GM19467 (cell line): ENCODE results near the gene IFNG.

Source experiments
- ATAC-seq: cut with Tn5 transposase; IDR thresholded peaks from one replicate; pipeline ENCODE4 v1.9.1; 2021; ENCODE audit warnings: mild to moderate bottlenecking, moderate library complexity; ENCODE audit not compliant: unreplicated experiment

The IFNG gene

DNA sequence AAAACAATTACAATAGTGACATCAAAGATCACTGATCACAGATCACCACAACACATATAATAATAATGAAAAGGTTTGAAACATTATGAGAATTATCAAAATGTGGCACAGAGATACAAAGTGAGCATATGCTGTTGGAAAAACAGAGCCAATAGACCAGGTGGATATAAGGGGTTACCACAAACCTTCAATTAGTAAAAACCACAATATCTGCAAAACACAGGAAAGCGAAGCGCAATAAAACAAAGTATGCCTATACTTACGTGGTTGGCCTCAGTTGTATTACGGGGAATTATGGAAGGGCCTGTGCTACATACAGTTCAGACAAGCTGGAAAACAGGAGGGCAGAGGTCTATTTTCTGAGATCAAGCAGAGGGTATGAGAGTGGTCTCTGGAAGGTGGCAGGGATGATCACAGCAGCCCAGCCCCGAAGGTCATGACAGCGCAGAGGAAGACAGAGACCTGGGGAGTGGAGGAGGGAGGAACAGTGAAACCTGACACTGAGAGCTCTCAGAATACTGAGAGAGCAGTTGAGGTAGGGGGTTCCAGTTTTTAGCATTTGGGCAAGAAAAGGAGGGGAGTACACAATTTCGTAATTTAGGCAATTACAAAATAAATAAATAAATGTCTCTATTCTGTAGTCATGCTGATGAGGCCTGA lies 41.3 kb downstream of the IFNG start:
- no peak for ATAC-seq

GRCh38 chr12:68117661-68118060 lies 41.9 kb downstream of the IFNG start:
- no peak for ATAC-seq

- no peak for ATAC-seq
Measured at GRCh38 chr12:68115281-68115680, 44.3 kb downstream of the IFNG start.

GRCh38 chr12:68114606-68115005 lies 44.9 kb downstream of the IFNG start:
- no peak for ATAC-seq

- ATAC-seq: no peak
Measured at GRCh38 chr12:68113644-68114043, 45.9 kb downstream of the IFNG start.

DNA sequence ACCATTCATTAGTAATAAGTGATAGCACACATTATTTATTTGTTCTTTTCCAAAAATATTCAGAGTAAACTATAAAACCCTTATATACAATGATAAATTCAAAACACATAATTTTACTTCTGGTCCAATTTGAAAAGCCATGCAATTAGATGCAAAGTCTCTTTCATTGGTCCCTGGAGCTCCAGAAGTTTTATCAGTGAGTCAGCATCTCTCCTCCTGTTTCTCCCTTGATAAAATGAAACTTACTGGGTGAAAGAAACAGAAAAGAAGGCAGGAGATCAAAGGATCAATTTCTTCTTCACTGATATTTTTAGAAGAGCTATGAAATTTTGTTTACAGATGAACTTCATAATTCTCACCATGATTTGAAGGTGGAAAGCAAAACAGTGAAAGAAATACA lies 47.5 kb downstream of the IFNG start:
- ATAC-seq: no peak

GRCh38 chr12:68109444-68110217 lies 49.9 kb downstream of the IFNG start:
- ATAC-seq: no peak

- ATAC-seq: no peak
Measured at GRCh38 chr12:68109001-68109400, 50.5 kb downstream of the IFNG start.

- ATAC-seq: no peak
Measured at GRCh38 chr12:68106660-68107059, 52.9 kb downstream of the IFNG start.

DNA sequence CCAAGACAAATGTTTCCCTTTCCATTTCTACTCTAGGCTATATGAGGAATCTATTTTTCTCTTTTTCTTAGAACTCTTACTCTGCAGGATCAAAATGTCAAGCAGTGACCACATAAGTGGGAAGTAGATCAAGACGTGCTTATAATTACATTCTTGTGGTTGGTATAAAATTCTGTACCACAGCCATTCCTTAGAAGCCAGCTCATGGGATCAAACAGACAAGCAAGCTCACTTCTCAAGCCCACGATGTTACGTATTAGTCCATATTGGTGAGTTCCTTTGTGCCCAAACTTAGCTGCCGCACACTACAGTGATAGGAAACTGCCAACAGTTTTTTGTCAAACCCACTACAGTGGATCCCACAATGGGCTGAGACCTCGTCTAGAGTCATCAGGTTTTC lies 53.4 kb downstream of the IFNG start:
- ATAC-seq: no peak
